Stimulated activated CD4-positive, alpha-beta T cell treated with anti-CD3 and anti-CD28 coated beads, TNF-alpha, amount 100 ng/mL, for 24 hours (primary cell): ENCODE measurements around the gene PPM1M.

ENCODE experiments used
- DNase-seq, 3 experiments: peaks; one replicate each; pipeline ENCODE4 v3.0.0-alpha.2; 2020; ENCODE audit warnings: low read depth in 3 of 3

The PPM1M gene, protein sequence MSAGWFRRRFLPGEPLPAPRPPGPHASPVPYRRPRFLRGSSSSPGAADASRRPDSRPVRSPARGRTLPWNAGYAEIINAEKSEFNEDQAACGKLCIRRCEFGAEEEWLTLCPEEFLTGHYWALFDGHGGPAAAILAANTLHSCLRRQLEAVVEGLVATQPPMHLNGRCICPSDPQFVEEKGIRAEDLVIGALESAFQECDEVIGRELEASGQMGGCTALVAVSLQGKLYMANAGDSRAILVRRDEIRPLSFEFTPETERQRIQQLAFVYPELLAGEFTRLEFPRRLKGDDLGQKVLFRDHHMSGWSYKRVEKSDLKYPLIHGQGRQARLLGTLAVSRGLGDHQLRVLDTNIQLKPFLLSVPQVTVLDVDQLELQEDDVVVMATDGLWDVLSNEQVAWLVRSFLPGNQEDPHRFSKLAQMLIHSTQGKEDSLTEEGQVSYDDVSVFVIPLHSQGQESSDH

DNA sequence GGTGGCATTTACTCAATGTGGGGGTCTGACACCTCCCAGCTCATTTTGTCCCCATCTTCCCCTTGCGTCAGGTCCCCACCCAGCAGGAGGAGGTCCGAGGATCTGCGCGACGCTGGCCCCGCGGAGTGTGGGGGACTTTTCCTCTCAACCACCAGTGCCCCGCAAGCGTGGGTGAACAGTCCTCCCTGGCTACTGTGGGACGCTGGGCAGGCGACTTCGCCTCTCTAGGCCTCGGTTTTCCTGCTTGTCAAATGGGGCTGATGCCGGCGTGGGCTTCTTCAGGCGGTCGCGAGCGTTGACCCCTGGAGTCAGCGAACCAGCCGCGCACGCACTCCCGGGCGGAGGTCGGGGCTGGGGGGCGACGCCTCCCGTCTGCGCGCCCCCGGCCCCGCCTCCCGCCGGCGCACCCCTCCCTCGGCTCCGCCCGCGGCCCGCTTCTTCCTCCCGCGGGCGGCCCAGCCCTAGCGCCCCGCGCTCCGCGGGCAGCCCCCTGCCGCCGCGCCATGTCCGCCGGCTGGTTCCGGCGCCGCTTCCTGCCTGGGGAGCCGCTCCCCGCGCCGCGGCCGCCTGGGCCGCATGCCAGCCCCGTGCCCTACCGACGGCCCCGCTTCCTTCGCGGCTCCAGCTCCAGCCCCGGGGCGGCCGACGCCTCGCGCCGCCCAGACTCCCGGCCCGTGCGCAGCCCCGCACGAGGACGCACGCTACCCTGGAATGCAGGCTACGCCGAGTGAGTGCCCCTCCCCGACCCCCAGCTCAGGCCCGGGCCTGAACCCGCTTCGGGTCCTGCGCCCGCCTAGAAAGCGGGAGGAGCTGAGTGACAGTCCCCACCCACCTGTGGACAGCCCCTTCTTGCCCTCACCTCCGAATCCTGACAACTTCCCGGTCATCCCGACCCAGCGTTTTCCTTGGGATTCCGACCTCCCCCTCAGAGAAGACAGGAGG, at the start of gene PPM1M:
Gene PPM1M, plus strand, starts transcription at position 438 of the 942 bp plus-strand sequence. Its CDS starts 66 bp downstream, at position 504.
- peak in 1 of 3 experiments; percentile 50 for DNase-seq

DNA sequence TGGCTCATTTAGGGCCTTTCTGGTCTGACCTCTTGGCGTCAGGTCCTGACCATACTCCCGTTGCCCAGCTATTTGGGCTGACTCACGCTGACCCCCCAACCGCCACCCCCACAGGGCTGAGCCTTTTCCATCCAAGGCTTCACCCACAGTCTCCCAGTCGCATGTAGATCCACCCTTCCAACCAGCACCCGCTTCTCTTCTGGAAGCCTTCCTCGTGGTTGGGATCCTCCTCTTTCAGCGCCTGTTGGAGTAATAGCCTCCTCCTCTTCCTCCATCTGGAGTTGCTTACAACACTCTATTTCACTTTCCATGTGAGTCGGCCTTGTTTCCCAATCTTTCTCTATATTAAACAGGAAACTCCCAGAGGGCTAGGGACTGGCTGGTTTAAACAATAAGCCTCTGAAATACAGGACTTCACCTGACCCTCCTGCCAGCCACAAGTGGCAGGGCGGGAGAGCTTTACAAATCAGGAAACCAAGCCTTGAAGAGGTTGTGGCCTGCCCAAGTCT, 49.7 kb upstream of the PPM1M start:
- no peak for DNase-seq

DNA sequence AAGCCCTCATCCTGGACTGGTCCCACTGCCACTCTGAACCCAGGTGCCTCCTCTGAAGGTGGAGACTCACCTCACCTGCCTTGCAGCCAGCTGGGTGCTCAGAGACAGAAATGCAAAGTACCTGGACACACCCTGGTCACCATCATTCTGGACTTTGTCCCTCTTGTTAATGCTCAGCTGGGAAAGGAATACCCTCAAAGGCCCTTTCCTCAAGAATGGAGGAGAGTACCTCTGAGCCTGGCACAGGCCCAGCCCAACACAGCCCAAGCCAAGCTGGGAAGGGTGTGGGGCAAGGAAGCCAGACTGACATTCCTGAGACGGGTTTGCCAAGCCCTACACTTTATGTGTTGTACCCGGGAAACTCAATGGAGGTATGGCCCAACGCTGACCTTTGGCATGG, 48.6 kb upstream of the PPM1M start:
- no peak for DNase-seq

DNA sequence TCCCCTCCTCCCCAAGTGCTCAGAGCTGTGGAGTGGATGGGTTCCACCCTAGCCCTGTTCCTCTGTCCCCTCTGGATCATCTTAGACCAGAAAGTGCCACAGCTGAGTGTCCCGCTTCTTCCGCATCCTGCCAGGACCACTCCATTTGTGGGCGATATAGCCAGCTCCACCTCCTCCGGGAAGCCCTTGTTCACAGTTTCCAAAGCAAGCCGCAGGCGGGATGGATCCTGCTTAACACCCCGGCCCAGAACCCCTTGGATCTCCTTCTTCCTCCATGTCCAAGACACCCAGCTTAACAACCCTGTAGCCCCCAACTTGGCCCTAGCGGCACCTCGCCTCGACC, 48.1 kb upstream of the PPM1M start:
- DNase-seq, result no peak

DNA sequence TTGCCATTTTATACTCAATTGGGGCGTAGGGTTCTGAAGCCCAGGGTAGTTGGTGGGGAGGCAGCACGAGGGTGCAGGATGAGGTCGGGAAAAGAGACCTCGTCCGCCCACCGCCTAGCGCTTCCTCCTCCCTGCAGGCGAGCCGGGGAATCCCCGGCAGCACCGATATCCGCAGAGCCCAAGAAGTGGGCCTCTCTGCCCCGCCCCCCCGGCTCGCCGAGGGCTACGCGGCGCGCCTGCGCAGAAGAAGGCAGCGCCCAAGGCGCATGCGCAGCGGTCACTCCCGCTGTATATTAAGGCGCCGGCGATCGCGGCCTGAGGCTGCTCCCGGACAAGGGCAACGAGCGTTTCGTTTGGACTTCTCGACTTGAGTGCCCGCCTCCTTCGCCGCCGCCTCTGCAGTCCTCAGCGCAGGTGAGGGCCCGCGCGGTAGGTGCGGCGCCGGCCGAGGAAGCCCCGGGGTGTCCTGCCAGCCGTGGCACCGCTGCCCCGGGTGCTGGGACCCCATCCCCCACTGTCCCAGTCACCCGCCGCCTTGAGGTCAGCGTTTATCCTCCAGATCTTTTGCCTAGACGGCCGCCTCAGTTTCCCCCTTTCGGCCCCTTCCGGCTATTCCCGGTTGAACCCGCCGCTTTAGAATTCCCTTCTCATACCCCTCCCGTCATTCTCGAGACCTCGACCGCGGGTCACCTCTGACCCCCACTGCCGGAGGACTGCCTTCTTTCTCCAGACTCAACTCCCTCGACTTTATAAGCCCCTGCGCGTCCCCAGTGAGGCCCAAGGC, 47.5 kb upstream of the PPM1M start, which contains the start of gene ALAS1:
Gene ALAS1, plus strand, starts transcription at position 319 of the 784 bp plus-strand sequence. CDS start 1,082 bp downstream, outside the sequence.
- peak; percentile 86 to 93 (median 89) for DNase-seq

DNA sequence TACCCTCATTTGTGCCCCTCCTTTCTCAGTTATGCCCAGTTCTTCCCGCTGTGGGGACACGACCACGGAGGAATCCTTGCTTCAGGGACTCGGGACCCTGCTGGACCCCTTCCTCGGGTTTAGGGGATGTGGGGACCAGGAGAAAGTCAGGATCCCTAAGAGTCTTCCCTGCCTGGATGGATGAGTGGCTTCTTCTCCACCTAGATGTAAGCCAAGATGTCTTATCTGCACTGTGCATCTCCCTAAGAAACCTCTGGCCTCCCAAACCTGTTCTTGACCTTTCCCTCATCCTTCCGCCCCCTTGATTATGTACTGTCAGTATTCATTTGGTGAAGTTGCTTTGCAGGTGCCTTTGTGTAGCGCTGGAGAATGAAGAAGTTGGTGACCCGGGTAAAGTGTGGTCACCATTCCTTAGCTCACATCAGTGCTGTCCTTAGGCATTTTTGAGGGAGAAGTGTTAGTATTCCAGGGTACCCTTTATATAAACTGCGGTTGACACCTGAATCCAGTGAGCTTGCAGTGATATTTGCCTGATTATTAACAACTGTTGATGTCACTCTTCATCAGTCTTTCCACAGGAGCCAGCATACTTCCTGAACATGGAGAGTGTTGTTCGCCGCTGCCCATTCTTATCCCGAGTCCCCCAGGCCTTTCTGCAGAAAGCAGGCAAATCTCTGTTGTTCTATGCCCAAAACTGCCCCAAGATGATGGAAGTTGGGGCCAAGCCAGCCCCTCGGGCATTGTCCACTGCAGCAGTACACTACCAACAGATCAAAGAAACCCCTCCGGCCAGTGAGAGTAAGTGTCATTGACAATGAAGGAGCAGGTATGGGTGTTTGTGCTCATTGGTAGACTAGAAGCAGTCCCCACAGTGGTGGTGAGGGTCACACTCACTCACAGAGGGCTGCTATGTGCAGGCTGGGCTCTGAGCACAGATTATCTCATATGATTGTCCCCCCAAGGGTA, 46.6 kb upstream of the PPM1M start:
- DNase-seq, result no peak

DNA sequence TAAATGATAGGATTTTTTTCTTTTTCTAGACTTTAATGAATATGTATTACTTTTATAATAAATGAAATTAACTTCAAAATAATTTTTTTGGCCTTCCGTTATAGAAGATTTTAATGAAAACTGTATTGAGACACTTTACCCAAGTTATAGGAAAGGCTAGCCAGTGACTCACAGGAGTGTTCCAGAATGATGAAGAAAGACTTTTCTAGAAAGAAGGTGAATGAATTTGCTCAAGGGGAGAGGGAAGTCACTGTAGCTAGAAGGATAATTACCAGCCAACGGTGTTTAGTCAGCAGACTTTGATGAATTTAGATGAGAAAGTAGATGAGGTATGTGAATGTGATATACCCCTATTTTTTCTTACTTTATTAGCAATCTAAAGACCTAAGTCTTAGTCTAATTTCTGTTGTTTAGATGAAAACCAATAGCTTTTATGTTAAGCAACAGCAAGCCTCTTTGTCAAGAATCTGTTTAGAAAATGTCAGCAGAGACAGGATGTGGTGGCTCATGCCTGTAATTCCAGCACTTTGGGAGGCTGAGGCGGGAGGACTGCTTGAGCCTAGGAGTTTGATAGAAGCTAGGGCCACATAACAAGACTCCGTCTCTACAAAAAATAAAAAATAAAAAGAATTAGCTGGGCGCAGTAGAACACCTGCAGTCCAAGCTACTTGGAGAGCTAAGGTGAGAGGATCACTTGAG, 44.4 kb upstream of the PPM1M start:
- no peak for DNase-seq

DNA sequence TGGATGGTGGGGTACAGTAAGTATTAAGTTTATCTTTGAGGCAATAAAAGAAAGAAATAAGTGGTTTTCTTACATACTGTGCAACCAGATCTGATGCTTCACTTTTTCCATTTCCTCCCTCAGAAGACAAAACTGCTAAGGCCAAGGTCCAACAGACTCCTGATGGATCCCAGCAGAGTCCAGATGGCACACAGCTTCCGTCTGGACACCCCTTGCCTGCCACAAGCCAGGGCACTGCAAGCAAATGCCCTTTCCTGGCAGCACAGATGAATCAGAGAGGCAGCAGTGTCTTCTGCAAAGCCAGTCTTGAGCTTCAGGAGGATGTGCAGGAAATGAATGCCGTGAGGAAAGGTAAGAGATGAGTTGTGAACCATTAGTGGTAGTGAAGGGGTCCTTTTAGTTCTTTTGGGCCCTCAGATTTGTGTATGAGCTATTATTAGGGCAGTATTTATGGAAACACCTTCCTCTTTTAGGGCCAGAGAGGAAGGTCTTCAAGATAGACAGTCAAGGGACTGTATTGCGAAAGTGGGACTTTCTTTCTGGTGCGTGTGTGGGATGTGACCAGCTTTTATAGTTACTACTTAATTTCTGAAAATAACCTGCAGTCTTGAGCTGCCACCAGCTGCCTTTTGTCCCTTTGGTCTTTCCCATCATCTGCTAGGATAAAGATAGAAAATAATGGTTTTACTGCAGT, 43.0 kb upstream of the PPM1M start:
- no peak for DNase-seq

DNA sequence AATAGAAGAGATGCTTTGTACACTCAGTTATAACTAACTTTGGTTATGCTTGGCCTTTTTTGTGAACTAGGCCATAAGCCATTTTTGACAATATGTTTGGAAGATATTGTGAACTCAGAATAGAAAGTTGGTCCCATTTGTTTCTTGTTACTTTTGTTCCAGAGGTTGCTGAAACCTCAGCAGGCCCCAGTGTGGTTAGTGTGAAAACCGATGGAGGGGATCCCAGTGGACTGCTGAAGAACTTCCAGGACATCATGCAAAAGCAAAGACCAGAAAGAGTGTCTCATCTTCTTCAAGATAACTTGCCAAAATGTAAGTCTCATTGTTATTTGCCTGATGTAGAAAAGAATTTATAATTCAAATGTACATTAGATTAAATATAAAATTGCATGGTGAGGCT, 41.9 kb upstream of the PPM1M start:
- no peak for DNase-seq

DNA sequence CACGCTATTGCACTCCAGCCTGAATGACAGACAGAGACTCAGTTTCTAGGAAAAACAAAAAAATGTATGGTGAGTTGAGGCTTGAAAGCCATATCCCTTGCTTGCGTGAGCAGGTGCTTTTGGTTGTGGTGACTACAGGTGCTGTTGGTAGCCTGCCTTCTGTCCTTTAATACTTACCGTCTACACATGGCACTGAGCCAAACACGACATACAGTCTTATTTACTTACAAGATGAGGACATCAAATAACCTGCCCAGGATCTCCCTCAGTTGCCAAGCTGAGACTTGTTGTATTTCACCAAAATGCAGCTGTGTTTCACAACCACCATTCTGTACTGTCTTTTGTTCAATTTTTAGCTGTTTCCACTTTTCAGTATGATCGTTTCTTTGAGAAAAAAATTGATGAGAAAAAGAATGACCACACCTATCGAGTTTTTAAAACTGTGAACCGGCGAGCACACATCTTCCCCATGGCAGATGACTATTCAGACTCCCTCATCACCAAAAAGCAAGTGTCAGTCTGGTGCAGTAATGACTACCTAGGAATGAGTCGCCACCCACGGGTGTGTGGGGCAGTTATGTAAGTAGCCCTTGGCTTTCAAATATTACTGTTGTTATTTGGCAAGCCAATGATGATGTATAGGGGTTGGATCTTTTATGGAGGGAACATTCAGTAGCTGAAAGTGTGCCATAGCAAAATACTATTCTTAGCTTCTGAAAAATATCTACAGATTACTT, 41.1 kb upstream of the PPM1M start:
- no peak for DNase-seq

DNA sequence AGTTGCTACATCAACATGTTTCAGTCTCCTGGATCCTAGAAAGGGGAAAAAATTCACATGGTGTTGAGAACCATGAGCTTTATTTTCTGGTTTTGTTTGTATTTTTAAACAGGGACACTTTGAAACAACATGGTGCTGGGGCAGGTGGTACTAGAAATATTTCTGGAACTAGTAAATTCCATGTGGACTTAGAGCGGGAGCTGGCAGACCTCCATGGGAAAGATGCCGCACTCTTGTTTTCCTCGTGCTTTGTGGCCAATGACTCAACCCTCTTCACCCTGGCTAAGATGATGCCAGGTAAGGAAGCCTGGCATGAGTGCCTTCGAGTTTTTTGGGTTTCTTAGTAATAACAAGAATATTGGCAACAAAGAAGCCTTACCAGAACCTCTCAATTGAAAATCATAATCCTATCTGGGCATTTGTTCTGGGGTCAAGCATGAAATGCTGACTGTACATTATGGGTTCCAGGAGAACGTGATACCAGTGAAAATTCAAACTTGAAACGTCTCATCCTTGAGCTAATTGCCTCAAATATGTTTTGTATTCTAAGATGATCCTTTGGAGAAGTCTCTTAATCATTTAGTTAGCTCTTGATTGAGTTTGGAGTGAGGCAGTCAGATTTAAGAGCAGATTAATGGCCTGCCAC, 39.7 kb upstream of the PPM1M start:
- DNase-seq, result no peak

DNA sequence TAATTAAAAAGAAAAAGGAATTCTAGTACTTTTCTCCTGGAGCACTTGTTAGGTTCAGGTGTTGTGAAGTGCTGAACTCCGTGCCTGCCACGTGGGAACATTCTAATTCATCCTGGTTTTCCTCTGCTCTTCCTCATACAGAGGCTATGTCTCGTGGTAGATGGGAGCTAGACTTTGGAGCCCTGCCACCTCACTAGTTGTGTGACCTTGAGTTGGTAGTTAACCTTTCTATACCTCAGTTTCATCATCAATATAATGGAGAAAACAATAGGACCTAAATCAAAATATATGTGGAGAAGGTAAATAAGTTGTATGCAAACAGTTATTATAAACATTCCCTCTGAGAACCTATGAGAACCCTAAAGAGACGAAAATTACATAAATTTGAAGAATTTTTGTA, 37.0 kb upstream of the PPM1M start:
- no peak for DNase-seq

DNA sequence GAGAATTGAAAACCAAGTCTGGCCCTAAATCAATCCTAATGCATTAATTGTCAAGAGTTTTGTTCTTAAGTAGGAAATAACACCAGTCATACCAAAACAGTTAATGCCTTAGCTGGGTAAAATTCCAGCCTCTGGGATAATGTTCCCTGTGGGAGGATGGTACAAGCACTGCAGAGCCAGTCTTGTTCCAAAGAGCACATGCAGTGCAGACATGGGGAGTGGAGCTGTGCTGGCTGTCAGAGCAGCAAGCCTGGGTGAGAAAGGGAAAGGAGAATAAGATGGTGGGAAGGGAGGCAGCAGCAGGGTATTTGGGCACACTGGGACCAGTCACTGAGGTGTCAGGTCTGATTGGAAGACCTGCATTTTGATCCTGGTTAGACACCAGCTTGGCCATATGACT, 35.5 kb upstream of the PPM1M start:
- DNase-seq, result no peak

DNA sequence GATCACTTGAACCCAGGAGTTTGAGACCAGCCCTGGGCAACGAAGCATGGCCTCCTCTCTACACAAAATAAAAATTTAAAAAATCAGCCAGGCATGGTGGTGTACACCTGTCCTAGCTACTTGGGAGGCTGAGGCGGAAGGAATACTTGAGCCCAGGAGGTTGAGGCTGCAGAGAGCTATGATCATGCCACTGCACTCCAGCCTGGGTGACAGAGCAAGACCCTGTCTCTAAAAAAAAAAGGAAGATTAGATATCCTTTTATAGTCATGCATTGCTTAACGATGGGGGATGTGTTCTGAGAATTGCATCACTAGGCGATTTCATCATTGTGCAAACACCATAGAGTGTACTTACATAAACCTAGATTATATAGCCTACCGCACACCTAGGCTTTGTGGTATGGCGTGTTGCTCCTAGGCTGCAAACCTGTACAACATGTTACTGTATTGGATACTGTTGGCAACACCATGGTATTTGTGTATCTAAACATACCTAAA, 35.0 kb upstream of the PPM1M start:
- no peak for DNase-seq

DNA sequence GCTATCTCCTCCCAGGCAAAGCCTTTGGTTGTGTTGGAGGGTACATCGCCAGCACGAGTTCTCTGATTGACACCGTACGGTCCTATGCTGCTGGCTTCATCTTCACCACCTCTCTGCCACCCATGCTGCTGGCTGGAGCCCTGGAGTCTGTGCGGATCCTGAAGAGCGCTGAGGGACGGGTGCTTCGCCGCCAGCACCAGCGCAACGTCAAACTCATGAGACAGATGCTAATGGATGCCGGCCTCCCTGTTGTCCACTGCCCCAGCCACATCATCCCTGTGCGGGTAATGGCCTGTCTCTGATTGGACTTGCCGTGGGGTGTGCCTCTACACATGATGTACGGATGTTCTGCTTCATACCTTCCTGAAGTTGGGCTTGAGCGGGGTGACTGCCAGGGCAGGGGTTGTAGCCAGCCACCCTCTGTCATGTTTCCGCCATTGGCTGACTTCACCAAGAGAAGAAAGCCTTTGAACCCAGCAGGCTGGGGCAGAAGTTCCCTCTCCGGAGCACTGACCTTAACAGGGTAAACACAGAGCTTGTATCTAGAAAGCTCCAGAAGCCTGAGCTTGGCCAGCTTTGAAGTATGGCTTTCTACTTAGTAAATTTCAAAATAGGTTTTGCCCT, 34.2 kb upstream of the PPM1M start:
- DNase-seq, result no peak

DNA sequence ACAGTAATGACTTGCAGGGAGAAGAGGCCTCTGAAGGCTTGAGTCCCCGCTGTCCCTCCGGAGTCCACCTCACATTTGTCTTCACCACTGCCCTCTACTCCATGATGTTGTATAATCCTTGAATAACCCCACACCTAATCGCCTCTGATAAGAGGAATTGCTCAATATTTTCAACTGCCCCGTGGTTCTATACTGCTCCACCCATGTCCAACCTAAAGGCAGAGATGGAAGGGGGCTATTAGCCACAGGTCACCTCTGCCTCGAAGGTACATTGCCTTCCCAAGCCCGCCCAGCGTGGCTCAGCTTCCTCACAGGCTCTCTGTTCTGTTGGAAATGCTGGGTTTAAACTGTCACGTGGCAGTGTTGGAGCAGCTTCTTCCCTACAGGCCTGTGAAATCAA, 32.6 kb upstream of the PPM1M start:
- DNase-seq, result no peak

DNA sequence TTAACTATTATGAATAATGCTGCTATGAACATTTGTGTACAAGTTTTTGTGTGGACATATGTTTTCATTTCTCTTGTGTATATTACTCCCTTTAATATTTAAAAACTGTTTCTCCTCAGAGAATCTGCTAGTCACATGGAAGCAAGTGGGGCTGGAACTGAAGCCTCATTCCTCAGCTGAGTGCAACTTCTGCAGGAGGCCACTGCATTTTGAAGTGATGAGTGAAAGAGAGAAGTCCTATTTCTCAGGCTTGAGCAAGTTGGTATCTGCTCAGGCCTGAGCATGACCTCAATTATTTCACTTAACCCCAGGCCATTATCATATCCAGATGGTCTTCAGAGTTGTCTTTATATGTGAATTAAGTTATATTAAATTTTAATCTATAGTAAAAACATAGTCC, 31.7 kb upstream of the PPM1M start:
- no peak for DNase-seq
